K562 (cell line): ENCODE measurements around the gene PIP4K2A. TPM values are rescaled to one million over a fixed set of nuclear protein-coding genes. Genes with fewer than 3 reads are reported as not detected.

ENCODE experiments used
- BMI1 ChIP-seq: fragments of 150-350 bp; IDR thresholded peaks from 2 replicates; pipeline ENCODE4 v1.6.1; 2014; ENCODE audit warnings: low read length
- ELK1 ChIP-seq: sonication (generic); formaldehyde crosslinking; IDR thresholded peaks from 2 replicates; pipeline ENCODE4 v1.8.1; 2022; ENCODE audit warnings: missing genetic modification reagents
- FOXM1 ChIP-seq, 2 experiments: fragments of 450-650 bp in 1 of 2; sonication (generic) in 1 of 2; formaldehyde crosslinking in 1 of 2; IDR thresholded peaks; 2 replicates each; pipeline versions ENCODE4 v1.6.1 to v1.9.0; 2017 to 2022; ENCODE audit warnings: low read depth in 2 of 2, mild to moderate bottlenecking in 2 of 2, missing genetic modification reagents in 1 of 2, moderate library complexity in 1 of 2
- KLF16 ChIP-seq: IDR thresholded peaks from 2 replicates; pipeline ENCODE4 v1.6.1; 2016; ENCODE audit warnings: antibody characterized with exemption
- LCOR ChIP-seq: sonication (generic); formaldehyde crosslinking; IDR thresholded peaks from 2 replicates; pipeline ENCODE4 v1.8.0; 2022; ENCODE audit warnings: mild to moderate bottlenecking, missing genetic modification reagents
- NELFE ChIP-seq: IDR thresholded peaks from 2 replicates; pipeline ENCODE4 v1.6.1; 2011; ENCODE audit warnings: mild to moderate bottlenecking; ENCODE audit not compliant: insufficient read depth, insufficient read length
- PBX2 ChIP-seq, 2 experiments: IDR thresholded peaks in 1 of 2; conservative IDR thresholded peaks in 1 of 2; 2 replicates each; pipeline ENCODE4 v1.6.1; 2016; ENCODE audit warnings: low read depth in 2 of 2, mild to moderate bottlenecking in 1 of 2, missing compliant biosample characterization in 1 of 2, missing genetic modification characterization in 1 of 2, moderate library complexity in 1 of 2
- RBBP5 ChIP-seq: fragments of 200-600 bp; sonication (generic); IDR thresholded peaks from 2 replicates; pipeline ENCODE4 v1.6.1; 2012; ENCODE audit warnings: borderline replicate concordance, mild to moderate bottlenecking, low read length, control low read depth, inconsistent platforms; ENCODE audit not compliant: insufficient read depth, poor library complexity, severe bottlenecking
- SMAD3 ChIP-seq: fragments of 450-650 bp; formaldehyde crosslinking; conservative IDR thresholded peaks from 2 replicates; pipeline ENCODE4 v1.4.0; 2020; ENCODE audit warnings: mild to moderate bottlenecking
- SRF ChIP-seq, 2 experiments: fragments of 250-450, 450-650 bp in 1 of 2; sonication (Bioruptor Pico) in 1 of 2; sonication (generic) in 1 of 2; formaldehyde crosslinking; IDR thresholded peaks; 2 replicates each; pipeline versions ENCODE4 v1.5.0 to v1.5.1; 2020 to 2022; ENCODE audit warnings: mild to moderate bottlenecking in 1 of 2, missing genetic modification reagents in 1 of 2
- STAT5B ChIP-seq: fragments of 250-450 bp; sonication (Bioruptor Pico); IDR thresholded peaks from 2 replicates; pipeline ENCODE4 v1.8.0; 2021; ENCODE audit warnings: mild to moderate bottlenecking, inconsistent platforms
- ZKSCAN3 ChIP-seq: fragments of 250-450 bp; sonication (Bioruptor Pico); IDR thresholded peaks from 2 replicates; pipeline ENCODE4 v1.4.0; 2020
- ZNF121 ChIP-seq: sonication (generic); formaldehyde crosslinking; conservative IDR thresholded peaks from 2 replicates; pipeline ENCODE4 v1.8.0; 2022; ENCODE audit warnings: missing genetic modification reagents
- polyA plus RNA-seq, 8 experiments: library from polyadenylated mRNA; depleted of rRNA in 4 of 8; stranded (reverse) in 5 of 8; unstranded in 3 of 8; fragments of >200 nt; fragmentation: Nextera tagmentation in 2 of 8; fragmentation: Illumina TruSeq in 1 of 8; extraction: Ambion mirVana in 2 of 8; extraction: Trizol in 1 of 8; gene quantifications; 2 replicates each; pipeline versions ENCODE4 v1.2.1 to v1.2.3, GENCODE V29; 2011 to 2014; ENCODE audit warnings: inconsistent platforms in 1 of 8, missing spikeins in 1 of 8
- total RNA-seq, 7 experiments: library from RNA; depleted of rRNA in 6 of 7; stranded (reverse); fragments of >200 nt in 6 of 7; fragmentation: Illumina TruSeq in 2 of 7; extraction: Trizol in 2 of 7; gene quantifications; 2 replicates each; pipeline versions ENCODE4 v1.2.1 to v1.2.3, GENCODE V29; 2011 to 2021; ENCODE audit warnings: low replicate concordance in 1 of 7
- TF ChIP-seq, protein P1 (sequence below): fragments of 250-450 bp; sonication (Bioruptor Pico); IDR thresholded peaks from 2 replicates; pipeline ENCODE4 v1.4.0; 2020
- TF ChIP-seq, protein P2 (sequence below), 2 experiments: IDR thresholded peaks; 2 replicates each; pipeline ENCODE4 v1.6.1; 2012; ENCODE audit warnings: improper control_type of control experiment in 2 of 2, low read depth in 2 of 2, low read length in 2 of 2, borderline replicate concordance in 1 of 2
- TF ChIP-seq, protein P3 (sequence below): sonication (generic); formaldehyde crosslinking; IDR thresholded peaks from 2 replicates; pipeline ENCODE4 v1.8.1; 2023; ENCODE audit warnings: mild to moderate bottlenecking, missing genetic modification reagents
- TF ChIP-seq, protein P4 (sequence below): fragments of 450-650 bp; IDR thresholded peaks from 2 replicates; pipeline ENCODE4 v1.6.1; 2016; ENCODE audit warnings: low read depth, mild to moderate bottlenecking, moderate library complexity

The PIP4K2A gene
- total and polyA plus RNA-seq, 9 of the 15 experiments (the other 6 are each of a cell fraction or from before 2014, with no cell fraction given) = 35.6 to 117 (median 71.9) TPM

- no peak for TF ChIP-seq PBX2 (CRISPR knock-in tag; IDR thresholded peaks at IDR 0.05; ENCODE audit: low read depth)
- peak; percentile 76 for TF ChIP-seq PBX2 (tag; conservative IDR thresholded peaks at IDR 0.05; ENCODE audit: low read depth)
- TF ChIP-seq SMAD3 (CRISPR knock-in tag) = no peak
- no peak for TF ChIP-seq ZNF121 (CRISPR knock-in tag)
- TF ChIP-seq RBBP5 = no peak
- TF ChIP-seq, protein P1, sequence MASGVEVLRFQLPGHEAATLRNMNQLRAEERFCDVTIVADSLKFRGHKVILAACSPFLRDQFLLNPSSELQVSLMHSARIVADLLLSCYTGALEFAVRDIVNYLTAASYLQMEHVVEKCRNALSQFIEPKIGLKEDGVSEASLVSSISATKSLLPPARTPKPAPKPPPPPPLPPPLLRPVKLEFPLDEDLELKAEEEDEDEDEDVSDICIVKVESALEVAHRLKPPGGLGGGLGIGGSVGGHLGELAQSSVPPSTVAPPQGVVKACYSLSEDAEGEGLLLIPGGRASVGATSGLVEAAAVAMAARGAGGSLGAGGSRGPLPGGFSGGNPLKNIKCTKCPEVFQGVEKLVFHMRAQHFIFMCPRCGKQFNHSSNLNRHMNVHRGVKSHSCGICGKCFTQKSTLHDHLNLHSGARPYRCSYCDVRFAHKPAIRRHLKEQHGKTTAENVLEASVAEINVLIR = no peak
- peak in 1 of 2 experiments; percentile 46; a peak in 1 of 4 replicates for TF ChIP-seq SRF (CRISPR knock-in tag; IDR thresholded peaks at IDR 0.05)
- no peak for TF ChIP-seq LCOR (CRISPR knock-in tag)
- no peak for TF ChIP-seq NELFE
- no peak for TF ChIP-seq ZKSCAN3
- TF ChIP-seq KLF16 = no peak
- TF ChIP-seq, protein P2, sequence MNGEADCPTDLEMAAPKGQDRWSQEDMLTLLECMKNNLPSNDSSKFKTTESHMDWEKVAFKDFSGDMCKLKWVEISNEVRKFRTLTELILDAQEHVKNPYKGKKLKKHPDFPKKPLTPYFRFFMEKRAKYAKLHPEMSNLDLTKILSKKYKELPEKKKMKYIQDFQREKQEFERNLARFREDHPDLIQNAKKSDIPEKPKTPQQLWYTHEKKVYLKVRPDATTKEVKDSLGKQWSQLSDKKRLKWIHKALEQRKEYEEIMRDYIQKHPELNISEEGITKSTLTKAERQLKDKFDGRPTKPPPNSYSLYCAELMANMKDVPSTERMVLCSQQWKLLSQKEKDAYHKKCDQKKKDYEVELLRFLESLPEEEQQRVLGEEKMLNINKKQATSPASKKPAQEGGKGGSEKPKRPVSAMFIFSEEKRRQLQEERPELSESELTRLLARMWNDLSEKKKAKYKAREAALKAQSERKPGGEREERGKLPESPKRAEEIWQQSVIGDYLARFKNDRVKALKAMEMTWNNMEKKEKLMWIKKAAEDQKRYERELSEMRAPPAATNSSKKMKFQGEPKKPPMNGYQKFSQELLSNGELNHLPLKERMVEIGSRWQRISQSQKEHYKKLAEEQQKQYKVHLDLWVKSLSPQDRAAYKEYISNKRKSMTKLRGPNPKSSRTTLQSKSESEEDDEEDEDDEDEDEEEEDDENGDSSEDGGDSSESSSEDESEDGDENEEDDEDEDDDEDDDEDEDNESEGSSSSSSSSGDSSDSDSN (IDR thresholded peaks at IDR 0.05; ENCODE audit: borderline replicate concordance in 1 of 2, low read depth in 2 of 2, low read length in 2 of 2) = no peak
- TF ChIP-seq, protein P3, sequence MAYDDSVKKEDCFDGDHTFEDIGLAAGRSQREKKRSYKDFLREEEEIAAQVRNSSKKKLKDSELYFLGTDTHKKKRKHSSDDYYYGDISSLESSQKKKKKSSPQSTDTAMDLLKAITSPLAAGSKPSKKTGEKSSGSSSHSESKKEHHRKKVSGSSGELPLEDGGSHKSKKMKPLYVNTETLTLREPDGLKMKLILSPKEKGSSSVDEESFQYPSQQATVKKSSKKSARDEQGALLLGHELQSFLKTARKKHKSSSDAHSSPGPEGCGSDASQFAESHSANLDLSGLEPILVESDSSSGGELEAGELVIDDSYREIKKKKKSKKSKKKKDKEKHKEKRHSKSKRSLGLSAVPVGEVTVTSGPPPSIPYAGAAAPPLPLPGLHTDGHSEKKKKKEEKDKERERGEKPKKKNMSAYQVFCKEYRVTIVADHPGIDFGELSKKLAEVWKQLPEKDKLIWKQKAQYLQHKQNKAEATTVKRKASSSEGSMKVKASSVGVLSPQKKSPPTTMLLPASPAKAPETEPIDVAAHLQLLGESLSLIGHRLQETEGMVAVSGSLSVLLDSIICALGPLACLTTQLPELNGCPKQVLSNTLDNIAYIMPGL (CRISPR knock-in tag) = no peak
- no peak for TF ChIP-seq STAT5B (CRISPR knock-in tag)
- no peak for TF ChIP-seq BMI1
- TF ChIP-seq, protein P4, sequence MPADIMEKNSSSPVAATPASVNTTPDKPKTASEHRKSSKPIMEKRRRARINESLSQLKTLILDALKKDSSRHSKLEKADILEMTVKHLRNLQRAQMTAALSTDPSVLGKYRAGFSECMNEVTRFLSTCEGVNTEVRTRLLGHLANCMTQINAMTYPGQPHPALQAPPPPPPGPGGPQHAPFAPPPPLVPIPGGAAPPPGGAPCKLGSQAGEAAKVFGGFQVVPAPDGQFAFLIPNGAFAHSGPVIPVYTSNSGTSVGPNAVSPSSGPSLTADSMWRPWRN = no peak
- peak; percentile 49; the same call in 1 of the 2 replicates for TF ChIP-seq FOXM1 (IDR thresholded peaks at IDR 0.05; ENCODE audit: low read depth)
- TF ChIP-seq FOXM1 (CRISPR knock-in tag; IDR thresholded peaks at IDR 0.05; ENCODE audit: low read depth) = no peak
- TF ChIP-seq ELK1 (CRISPR knock-in tag) = no peak
Measured at GRCh38 chr10:22742678-22743077, 28.3 kb upstream of the PIP4K2A start (continued).
